RPMI8226 (cell line): ENCODE results near the gene RAP2B.
A peak's percentile ranks its signal among the peaks of the same experiment; 100 is the strongest.
"Not testable (repeated sequence)": the region's sequence is repeated elsewhere in the genome, so short reads cannot be mapped to it uniquely, and the experiment has no call there.

ENCODE experiments used
- DNase-seq: peaks from one replicate; pipeline ENCODE4 v3.0.0-alpha.2; 2015

RAP2B gene

GRCh38 chr3:153160451-153161137, 1.4 kb upstream of the RAP2B start:
- DNase-seq, result peak; percentile 99

- DNase-seq, result peak; percentile 100
Observed at GRCh38 chr3:153161138-153161713, 800 bp upstream of the RAP2B start.

DNA sequence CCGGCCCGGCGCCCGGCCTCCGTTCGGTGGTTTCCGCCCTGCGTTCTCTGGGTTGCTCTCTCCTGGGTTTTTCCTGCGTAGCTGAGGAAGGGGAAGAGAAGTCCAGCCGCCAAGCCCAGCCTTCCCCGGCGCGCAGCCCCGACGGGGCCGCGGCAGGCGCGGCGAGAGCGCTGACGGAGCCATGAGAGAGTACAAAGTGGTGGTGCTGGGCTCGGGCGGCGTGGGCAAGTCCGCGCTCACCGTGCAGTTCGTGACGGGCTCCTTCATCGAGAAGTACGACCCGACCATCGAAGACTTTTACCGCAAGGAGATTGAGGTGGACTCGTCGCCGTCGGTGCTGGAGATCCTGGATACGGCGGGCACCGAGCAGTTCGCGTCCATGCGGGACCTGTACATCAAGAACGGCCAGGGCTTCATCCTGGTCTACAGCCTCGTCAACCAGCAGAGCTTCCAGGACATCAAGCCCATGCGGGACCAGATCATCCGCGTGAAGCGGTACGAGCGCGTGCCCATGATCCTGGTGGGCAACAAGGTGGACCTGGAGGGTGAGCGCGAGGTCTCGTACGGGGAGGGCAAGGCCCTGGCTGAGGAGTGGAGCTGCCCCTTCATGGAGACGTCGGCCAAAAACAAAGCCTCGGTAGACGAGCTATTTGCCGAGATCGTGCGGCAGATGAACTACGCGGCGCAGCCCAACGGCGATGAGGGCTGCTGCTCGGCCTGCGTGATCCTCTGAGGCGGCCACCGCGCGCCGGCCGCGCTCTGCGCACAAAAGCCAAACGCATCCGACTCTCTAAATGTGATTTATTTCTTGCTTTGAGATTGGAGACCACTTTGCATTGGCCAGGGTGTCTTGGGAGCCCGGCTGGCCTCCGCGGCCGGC, 727 bp downstream of the RAP2B start:
- peak; percentile 69 for DNase-seq

DNA sequence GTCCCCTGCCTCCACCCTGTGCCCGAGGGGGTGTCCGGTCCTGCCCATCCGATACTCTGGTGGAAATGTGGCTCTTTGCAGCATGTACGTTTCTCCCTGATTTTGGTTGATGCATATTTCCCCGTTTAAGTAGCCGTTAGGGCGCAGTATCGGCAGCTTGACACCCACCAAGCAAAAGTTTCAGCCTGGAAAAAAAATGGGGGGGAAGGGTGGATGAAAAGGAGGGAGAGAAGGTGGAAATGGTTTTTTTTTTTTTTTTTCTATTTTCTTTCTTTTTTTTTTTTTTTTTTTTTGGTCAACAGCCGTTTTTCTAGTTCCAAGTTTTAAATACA, 1.3 kb downstream of the RAP2B start:
- peak; percentile 63 for DNase-seq

DNA sequence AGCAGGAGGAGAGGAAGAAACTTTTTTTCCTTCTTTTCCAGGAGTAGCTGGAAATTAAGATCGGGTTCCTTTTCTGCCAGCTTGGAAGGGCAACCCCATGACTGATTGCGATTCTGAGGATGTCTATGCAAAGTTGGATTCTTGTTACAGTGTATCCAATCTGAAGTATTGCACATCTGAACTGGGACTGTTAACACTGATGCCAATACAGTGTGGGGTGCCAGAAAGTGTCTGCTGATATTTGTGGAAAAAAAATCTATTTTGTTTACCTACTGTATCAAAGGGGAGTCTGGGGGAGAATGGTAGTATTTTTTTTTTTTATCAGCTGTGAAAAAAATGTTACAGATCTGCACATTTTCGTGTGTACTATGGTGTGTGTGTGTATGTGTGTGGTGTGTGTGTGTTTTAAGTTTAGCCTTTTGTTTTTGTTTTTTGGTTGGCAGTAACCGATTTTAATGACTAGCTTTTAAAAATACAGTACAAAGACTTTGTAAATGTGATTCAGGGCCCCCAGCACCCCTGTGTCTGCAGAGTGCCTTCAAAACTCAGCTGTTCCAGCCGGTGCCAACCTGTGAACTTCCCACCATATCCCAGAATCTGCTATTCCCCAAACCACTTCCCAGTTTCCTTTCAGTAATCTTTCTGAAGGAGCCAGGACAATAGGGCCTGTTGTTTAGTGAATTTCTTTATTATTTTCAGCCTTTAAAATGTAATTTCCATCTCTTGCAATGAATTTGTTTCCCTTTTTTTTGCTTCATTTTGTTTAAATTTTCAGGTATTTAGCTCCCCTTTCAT, 1.9 kb downstream of the RAP2B start:
- peak; percentile 49 for DNase-seq

DNA sequence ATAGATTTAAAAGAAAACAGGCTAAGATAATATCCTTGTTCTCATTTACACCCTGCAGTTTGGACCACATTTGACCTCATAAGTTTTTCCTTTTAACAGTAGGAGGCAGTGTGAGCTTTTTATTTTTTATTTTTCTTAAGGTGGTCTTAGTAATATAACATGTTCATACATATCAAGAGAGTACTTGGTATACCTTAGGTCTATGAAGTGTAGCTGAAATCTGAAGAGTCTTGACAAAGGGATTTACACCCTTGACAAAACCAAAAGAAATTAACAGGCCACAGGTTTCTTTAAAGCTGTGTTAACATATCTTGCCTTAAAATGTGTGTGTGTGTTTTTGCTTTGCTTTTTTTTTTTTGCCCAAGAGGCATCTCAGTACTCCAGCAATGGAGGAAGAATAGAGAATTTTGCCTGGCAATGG, 3.2 kb downstream of the RAP2B start:
- no peak for DNase-seq

DNA sequence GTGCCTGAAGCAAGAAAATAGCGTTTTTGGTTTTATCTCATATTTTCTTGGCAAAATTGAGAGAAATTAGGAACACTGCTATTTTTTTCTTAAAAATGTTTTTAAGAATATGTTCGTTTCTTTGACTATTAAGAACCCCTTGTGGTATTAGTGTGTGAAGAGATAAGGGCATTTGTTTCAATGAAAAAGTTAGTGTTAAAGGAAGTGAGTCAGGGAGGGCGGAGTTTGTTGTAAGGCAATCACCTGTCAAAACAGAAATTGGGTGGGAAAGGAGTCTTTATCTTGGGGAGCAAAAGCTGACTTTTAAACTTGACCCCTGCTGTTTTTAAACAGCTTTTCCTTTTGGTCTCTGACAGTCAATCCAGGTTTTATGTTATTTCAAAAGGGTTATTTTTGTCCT, 4.2 kb downstream of the RAP2B start:
- no peak for DNase-seq

GRCh38 chr3:153166796-153167195, 4.8 kb downstream of the RAP2B start:
- no peak for DNase-seq

DNA sequence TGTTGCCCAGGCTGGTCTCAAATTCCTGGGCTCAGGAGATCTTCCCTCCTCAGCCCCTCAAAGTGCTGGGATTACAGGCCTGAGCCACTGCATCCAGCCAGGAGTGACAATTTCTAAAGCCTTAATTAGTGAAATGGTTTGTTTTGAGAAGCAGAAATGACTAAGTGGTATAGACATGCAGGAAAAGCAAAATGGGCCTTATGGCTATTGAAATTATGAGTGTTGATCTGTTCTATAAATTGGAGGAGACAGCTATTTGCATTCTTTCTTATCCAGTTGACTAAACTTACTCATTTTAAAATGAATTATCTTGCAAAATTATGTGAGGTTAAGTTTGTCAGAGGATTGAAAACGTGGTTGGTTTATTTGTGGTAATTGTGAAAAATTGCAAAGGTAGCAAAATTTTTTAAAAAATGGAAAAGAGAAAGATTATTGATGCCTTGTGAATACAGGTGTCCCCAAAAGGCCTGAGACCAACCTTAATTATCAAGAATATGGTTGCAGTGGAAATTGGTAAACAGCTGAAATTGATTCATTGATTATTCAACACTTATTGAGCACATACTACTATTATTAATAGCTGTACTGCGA, 7.9 kb downstream of the RAP2B start:
- no peak for DNase-seq

DNA sequence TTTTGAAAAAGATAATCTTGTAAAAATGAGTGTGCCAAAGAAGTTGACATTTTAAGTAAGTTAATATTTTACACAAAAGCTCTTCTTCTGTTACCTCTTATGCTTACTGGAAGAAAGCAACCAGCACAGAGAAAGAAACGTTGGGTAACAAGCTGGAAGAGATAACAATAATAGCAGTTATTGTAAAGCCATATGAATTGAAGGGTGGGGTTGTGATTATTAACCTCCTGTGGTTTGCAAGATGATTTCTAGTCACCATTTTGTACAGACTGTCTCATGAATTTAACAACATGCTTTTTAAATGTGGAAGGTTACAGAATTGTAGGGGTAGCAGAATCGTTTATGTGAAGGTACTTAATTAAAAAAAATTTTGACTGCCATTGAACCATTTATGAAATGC, 9.2 kb downstream of the RAP2B start:
- DNase-seq, result no peak

- no peak for DNase-seq
Observed at GRCh38 chr3:153171918-153172317, 9.9 kb downstream of the RAP2B start.

DNA sequence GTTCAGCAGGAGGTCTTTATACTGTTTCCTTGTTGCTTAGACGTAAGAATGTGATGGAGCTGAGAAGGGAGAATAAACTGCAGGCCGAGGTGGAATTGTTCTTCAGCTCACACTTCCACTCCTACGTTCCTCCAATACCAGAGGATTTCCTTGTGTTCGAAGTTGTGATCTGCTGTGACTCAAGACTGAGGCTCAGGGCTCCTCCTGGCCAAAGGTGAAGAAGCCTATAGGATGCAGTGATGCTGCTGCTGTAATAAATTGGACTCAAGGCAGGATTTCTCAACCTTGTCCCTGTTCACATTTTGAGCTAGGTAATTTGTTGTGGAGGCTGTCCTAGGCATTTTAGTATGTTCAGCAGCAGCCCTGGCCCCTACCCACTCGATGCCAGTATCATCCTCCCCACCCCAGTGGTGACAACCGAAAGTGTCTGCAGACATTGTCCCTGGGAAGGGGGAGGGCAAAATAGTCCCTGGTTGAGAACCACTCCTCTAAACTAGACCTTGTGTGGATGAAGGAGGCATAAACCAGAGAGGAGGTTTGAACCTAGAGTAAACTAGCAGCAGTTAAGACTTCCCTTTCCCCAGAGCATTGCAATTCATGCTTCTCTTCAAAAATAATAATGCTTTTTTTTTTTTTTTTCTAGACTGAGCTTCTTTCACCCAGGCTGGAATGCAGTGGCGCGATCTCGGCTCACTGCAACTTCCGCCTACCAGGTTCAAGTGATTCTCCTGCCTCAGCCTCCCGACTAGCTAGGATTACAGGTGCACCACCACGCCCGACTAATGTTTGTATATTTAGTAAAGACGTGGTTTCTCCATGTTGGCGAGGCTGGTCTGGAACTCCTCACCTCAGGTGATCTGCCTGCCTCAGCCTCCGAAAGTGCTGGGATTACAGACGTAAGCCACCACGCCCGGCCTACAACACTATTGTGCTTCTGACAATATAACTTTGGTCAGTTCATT, 11.1 kb downstream of the RAP2B start:
- DNase-seq, result no peak

GRCh38 chr3:153173758-153174516, 11.9 kb downstream of the RAP2B start:
- DNase-seq, result peak; percentile 40

DNA sequence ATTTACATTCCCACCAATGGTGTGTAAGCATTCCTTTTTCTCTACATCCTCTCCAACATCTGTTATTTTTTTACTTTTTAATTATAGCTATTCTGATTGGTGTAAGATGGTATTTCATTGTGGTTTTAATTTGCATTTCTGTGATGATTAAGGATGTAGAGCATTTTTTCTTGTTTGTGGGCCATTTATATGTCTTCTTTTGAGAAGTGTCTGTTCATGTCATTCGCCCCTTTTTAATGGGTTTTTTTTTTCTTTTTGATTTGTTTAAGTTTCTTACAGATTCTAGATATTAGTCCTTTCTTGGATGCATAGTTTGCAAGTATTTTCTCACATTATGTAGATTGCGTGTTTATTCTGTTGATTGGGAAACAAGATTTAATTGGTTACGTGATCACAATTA, 14.2 kb downstream of the RAP2B start:
- no peak for DNase-seq

GRCh38 chr3:153180860-153181372, 18.9 kb downstream of the RAP2B start:
- no peak for DNase-seq

GRCh38 chr3:153182501-153183293, 20.7 kb downstream of the RAP2B start:
- DNase-seq, result no peak

- no peak for DNase-seq
Observed at GRCh38 chr3:153190923-153191322, 28.9 kb downstream of the RAP2B start.

DNA sequence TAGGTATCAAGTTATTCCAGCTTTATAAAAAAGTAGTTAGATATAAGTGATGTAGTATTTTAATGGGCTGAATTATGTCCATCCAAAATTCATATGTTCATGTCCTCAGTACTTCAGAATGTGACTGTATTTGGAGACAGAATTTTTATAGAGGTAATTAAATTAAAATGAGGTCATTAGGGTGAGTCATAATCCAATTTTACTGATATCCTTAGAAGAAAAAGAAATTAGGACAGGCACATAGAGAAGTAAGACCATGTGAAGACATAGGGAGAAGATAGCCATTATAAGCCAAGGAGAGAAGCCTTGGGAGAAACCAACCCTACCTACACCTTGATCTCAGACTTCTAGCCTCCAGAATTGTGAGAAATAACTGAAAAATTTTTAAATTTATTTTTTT, 30.3 kb downstream of the RAP2B start:
- DNase-seq, result no peak

- DNase-seq, result not testable (repeated sequence)
Observed at GRCh38 chr3:153193786-153194476, 31.9 kb downstream of the RAP2B start.
